ENCODE results near the gene GADD45A.

GRCh38 chr1:67704351-67704750, 19.4 kb downstream of the GADD45A start:
- TF ChIP-seq CTCF (IDR thresholded peaks at IDR 0.05) = no peak
- no peak for TF ChIP-seq POLR2AphosphoS5 (IDR thresholded peaks at IDR 0.05; ENCODE audit: low read depth, low read length)
- TF ChIP-seq EP300 (IDR thresholded peaks at IDR 0.05; ENCODE audit: borderline replicate concordance in 1 of 2, low read depth in 1 of 2, low read length in 1 of 2) = no peak
- no peak for TF ChIP-seq SMC3 (IDR thresholded peaks at IDR 0.05; ENCODE audit: low read depth, low read length)

Data from SK-N-SH (cell line).